ENCODE data around the gene MYLIP. TPM values are rescaled to one million over a fixed set of nuclear protein-coding genes. Genes with fewer than 3 reads are reported as not detected.

The MYLIP gene
- total RNA-seq, 1 experiment from 2014 or later, result 50.0 TPM

DNA sequence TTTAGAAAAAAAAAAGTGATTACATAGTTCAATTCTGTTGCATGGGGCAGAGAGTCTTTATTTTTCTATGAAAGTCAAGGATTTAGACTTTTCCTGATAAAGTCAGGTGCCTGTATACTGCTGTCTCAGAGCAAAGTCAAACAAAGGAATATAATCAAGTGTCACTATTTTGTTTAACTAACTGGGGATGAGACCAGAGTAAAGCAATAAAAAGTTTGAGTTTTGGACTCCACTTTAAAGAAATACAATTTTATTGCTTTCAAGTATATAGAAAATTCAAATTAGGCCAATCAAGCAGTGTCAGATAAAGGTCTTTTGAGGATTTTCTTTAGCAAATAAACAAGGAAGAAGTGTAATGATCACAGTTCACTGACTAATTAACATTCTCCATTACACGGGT lies 48.7 kb upstream of the MYLIP start (continued):
- TF ChIP-seq, protein P1, sequence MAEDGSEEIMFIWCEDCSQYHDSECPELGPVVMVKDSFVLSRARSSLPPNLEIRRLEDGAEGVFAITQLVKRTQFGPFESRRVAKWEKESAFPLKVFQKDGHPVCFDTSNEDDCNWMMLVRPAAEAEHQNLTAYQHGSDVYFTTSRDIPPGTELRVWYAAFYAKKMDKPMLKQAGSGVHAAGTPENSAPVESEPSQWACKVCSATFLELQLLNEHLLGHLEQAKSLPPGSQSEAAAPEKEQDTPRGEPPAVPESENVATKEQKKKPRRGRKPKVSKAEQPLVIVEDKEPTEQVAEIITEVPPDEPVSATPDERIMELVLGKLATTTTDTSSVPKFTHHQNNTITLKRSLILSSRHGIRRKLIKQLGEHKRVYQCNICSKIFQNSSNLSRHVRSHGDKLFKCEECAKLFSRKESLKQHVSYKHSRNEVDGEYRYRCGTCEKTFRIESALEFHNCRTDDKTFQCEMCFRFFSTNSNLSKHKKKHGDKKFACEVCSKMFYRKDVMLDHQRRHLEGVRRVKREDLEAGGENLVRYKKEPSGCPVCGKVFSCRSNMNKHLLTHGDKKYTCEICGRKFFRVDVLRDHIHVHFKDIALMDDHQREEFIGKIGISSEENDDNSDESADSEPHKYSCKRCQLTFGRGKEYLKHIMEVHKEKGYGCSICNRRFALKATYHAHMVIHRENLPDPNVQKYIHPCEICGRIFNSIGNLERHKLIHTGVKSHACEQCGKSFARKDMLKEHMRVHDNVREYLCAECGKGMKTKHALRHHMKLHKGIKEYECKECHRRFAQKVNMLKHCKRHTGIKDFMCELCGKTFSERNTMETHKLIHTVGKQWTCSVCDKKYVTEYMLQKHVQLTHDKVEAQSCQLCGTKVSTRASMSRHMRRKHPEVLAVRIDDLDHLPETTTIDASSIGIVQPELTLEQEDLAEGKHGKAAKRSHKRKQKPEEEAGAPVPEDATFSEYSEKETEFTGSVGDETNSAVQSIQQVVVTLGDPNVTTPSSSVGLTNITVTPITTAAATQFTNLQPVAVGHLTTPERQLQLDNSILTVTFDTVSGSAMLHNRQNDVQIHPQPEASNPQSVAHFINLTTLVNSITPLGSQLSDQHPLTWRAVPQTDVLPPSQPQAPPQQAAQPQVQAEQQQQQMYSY (CRISPR knock-in tag; IDR thresholded peaks at IDR 0.05), result no peak
- TF ChIP-seq, protein P2, sequence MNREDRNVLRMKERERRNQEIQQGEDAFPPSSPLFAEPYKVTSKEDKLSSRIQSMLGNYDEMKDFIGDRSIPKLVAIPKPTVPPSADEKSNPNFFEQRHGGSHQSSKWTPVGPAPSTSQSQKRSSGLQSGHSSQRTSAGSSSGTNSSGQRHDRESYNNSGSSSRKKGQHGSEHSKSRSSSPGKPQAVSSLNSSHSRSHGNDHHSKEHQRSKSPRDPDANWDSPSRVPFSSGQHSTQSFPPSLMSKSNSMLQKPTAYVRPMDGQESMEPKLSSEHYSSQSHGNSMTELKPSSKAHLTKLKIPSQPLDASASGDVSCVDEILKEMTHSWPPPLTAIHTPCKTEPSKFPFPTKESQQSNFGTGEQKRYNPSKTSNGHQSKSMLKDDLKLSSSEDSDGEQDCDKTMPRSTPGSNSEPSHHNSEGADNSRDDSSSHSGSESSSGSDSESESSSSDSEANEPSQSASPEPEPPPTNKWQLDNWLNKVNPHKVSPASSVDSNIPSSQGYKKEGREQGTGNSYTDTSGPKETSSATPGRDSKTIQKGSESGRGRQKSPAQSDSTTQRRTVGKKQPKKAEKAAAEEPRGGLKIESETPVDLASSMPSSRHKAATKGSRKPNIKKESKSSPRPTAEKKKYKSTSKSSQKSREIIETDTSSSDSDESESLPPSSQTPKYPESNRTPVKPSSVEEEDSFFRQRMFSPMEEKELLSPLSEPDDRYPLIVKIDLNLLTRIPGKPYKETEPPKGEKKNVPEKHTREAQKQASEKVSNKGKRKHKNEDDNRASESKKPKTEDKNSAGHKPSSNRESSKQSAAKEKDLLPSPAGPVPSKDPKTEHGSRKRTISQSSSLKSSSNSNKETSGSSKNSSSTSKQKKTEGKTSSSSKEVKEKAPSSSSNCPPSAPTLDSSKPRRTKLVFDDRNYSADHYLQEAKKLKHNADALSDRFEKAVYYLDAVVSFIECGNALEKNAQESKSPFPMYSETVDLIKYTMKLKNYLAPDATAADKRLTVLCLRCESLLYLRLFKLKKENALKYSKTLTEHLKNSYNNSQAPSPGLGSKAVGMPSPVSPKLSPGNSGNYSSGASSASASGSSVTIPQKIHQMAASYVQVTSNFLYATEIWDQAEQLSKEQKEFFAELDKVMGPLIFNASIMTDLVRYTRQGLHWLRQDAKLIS (CRISPR knock-in tag; IDR thresholded peaks at IDR 0.05; ENCODE audit: borderline replicate concordance), result no peak
- TF ChIP-seq, protein P3, sequence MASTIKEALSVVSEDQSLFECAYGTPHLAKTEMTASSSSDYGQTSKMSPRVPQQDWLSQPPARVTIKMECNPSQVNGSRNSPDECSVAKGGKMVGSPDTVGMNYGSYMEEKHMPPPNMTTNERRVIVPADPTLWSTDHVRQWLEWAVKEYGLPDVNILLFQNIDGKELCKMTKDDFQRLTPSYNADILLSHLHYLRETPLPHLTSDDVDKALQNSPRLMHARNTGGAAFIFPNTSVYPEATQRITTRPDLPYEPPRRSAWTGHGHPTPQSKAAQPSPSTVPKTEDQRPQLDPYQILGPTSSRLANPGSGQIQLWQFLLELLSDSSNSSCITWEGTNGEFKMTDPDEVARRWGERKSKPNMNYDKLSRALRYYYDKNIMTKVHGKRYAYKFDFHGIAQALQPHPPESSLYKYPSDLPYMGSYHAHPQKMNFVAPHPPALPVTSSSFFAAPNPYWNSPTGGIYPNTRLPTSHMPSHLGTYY (CRISPR knock-in tag; IDR thresholded peaks at IDR 0.05), result no peak
- TF ChIP-seq GRHL2 (CRISPR knock-in tag; IDR thresholded peaks at IDR 0.05; ENCODE audit: insufficient replicate concordance, severe bottlenecking), result no peak
- TF ChIP-seq, protein P4, sequence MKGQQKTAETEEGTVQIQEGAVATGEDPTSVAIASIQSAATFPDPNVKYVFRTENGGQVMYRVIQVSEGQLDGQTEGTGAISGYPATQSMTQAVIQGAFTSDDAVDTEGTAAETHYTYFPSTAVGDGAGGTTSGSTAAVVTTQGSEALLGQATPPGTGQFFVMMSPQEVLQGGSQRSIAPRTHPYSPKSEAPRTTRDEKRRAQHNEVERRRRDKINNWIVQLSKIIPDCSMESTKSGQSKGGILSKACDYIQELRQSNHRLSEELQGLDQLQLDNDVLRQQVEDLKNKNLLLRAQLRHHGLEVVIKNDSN (CRISPR knock-in tag; IDR thresholded peaks at IDR 0.05), result no peak
- no peak for TF ChIP-seq OVOL2 (CRISPR knock-in tag; IDR thresholded peaks at IDR 0.05; ENCODE audit: borderline replicate concordance)
- no peak for TF ChIP-seq CREB1 (CRISPR knock-in tag; IDR thresholded peaks at IDR 0.05)

DNA sequence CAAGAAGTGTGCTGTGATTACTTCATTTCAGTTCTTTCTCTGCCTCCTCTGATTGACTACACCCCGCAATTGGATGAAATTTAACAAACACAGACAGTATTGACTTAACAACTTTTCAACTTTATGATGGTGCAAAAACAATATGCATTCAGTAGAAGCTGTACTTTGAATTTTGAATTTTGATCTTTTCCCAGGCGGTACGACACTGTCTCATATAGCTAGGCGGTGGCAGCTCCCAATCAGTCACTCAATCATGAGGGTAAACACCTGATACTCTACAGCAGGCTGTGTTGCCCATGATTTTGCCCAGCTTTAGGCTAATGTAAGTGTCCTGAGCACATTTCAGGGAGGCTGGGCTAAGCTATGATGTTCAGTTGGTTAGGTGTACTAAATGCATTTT lies 47.6 kb upstream of the MYLIP start:
- H3K27ac Mint-ChIP-seq, result no peak overlapping the region
- DNase-seq (ENCODE audit: low spot score), result no peak
- no peak for ATAC-seq
- no peak overlapping the region for H3K4me3 Mint-ChIP-seq
- H3K4me1 Mint-ChIP-seq, result no peaks in the 10 kb centered on the region
- H3K27me3 Mint-ChIP-seq (ENCODE audit: low read depth), result no peaks in the 10 kb centered on the region; the same call in 1 of the 2 replicates
- POLR2A ChIA-PET, result no interaction called here
- H3K9me3 Mint-ChIP-seq, result no peaks in the 10 kb centered on the region
- H3K36me3 Mint-ChIP-seq, result no peaks in the 10 kb centered on the region
- CTCF ChIA-PET, result no interaction called here
- TF ChIP-seq EMX1 (CRISPR knock-in tag; IDR thresholded peaks at IDR 0.05) (no peak), ZNF263 (CRISPR knock-in tag; IDR thresholded peaks at IDR 0.05; ENCODE audit: low read depth) (no peak)
- TF ChIP-seq, protein P5, sequence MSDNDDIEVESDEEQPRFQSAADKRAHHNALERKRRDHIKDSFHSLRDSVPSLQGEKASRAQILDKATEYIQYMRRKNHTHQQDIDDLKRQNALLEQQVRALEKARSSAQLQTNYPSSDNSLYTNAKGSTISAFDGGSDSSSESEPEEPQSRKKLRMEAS (CRISPR knock-in tag; IDR thresholded peaks at IDR 0.05), result no peak

DNA sequence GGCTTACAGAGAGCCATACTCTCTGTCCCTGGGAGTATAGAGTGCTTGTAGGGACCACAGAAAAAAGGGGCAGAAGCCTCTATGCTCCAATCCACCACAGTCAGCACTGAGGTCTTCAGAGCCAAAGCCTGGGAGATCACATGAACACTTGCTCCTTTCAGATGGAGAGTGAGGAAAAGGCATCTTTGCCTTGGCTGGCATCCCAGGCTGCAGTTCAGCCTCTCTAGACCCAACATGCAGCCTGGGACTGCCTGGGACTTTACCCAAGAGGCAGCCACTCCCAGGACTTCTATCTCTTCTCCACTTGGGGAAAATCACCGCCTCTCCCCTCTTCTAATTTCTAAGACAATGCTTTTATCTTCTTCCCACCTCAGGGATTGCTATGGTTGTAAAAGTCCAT lies 46.5 kb upstream of the MYLIP start:
- ChIA-PET POLR2A (no interaction called here), CTCF (no interaction called here)
- no peak overlapping the region for H3K4me3 Mint-ChIP-seq
- DNase-seq (ENCODE audit: low spot score) (no peak), ATAC-seq (no peak)
- H3K4me1 Mint-ChIP-seq, result no peaks in the 10 kb centered on the region
- no peaks in the 10 kb centered on the region; the same call in 1 of the 2 replicates for H3K27me3 Mint-ChIP-seq (ENCODE audit: low read depth)
- H3K9me3 Mint-ChIP-seq, result no peaks in the 10 kb centered on the region
- H3K27ac Mint-ChIP-seq, result no peak overlapping the region
- no peaks in the 10 kb centered on the region for H3K36me3 Mint-ChIP-seq
- TF ChIP-seq ZNF263 (CRISPR knock-in tag; IDR thresholded peaks at IDR 0.05; ENCODE audit: low read depth) (no peak), TEAD4 (CRISPR knock-in tag; IDR thresholded peaks at IDR 0.05) (no peak), GABPB1 (CRISPR knock-in tag; IDR thresholded peaks at IDR 0.05) (no peak), FOXP1 (CRISPR knock-in tag; IDR thresholded peaks at IDR 0.05; ENCODE audit: borderline replicate concordance) (no peak), ZNF317 (CRISPR knock-in tag; IDR thresholded peaks at IDR 0.05; ENCODE audit: borderline replicate concordance, low read depth) (no peak), GTF2I (CRISPR knock-in tag; conservative IDR thresholded peaks at IDR 0.05) (no peak), ZNF396 (CRISPR knock-in tag; IDR thresholded peaks at IDR 0.05; ENCODE audit: borderline replicate concordance) (no peak), SMAD3 (CRISPR knock-in tag; IDR thresholded peaks at IDR 0.05; ENCODE audit: borderline replicate concordance) (no peak)
- TF ChIP-seq, protein P6, sequence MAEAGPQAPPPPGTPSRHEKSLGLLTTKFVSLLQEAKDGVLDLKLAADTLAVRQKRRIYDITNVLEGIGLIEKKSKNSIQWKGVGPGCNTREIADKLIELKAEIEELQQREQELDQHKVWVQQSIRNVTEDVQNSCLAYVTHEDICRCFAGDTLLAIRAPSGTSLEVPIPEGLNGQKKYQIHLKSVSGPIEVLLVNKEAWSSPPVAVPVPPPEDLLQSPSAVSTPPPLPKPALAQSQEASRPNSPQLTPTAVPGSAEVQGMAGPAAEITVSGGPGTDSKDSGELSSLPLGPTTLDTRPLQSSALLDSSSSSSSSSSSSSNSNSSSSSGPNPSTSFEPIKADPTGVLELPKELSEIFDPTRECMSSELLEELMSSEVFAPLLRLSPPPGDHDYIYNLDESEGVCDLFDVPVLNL (CRISPR knock-in tag; IDR thresholded peaks at IDR 0.05; ENCODE audit: borderline replicate concordance, low read depth), result no peak
- TF ChIP-seq, protein P7, sequence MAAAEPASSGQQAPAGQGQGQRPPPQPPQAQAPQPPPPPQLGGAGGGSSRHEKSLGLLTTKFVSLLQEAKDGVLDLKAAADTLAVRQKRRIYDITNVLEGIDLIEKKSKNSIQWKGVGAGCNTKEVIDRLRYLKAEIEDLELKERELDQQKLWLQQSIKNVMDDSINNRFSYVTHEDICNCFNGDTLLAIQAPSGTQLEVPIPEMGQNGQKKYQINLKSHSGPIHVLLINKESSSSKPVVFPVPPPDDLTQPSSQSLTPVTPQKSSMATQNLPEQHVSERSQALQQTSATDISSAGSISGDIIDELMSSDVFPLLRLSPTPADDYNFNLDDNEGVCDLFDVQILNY (CRISPR knock-in tag; IDR thresholded peaks at IDR 0.05), result no peak
- TF ChIP-seq, protein P4 (CRISPR knock-in tag; IDR thresholded peaks at IDR 0.05), result no peak
- TF ChIP-seq, protein P8, sequence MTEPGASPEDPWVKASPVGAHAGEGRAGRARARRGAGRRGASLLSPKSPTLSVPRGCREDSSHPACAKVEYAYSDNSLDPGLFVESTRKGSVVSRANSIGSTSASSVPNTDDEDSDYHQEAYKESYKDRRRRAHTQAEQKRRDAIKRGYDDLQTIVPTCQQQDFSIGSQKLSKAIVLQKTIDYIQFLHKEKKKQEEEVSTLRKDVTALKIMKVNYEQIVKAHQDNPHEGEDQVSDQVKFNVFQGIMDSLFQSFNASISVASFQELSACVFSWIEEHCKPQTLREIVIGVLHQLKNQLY (CRISPR knock-in tag; IDR thresholded peaks at IDR 0.05), result no peak
